GM12878 (cell line): ENCODE data around the gene BNIPL. TPM values are rescaled to one million over a fixed set of nuclear protein-coding genes. Genes with fewer than 3 reads are reported as not detected.

Source experiments
- BRCA1 ChIP-seq: IDR thresholded peaks from 2 replicates; pipeline ENCODE4 v1.6.1; 2011; ENCODE audit warnings: low read depth, low read length, improper control_type of control experiment
- CEBPB ChIP-seq, 2 experiments: fragments of 150-350 bp in 1 of 2; IDR thresholded peaks; 2 replicates each; pipeline ENCODE4 v1.6.1; 2012 to 2014; ENCODE audit warnings: low read depth in 2 of 2, low read length in 2 of 2, borderline replicate concordance in 1 of 2, inconsistent platforms in 1 of 2
- CHD1 ChIP-seq: IDR thresholded peaks from 2 replicates; pipeline ENCODE4 v1.6.1; 2012; ENCODE audit warnings: low read depth, low read length, improper control_type of control experiment
- GABPA ChIP-seq: IDR thresholded peaks from 2 replicates; pipeline ENCODE4 v1.6.1; 2014; ENCODE audit warnings: antibody characterized with exemption, low read depth, mild to moderate bottlenecking, inconsistent platforms
- HCFC1 ChIP-seq: fragments of 150-350 bp; IDR thresholded peaks from 2 replicates; pipeline ENCODE4 v1.6.1; 2014; ENCODE audit warnings: low read length
- IKZF1 ChIP-seq: fragments of 450-650 bp; conservative IDR thresholded peaks from 2 replicates; pipeline ENCODE4 v1.6.1; 2017; ENCODE audit warnings: antibody characterized with exemption, mild to moderate bottlenecking
- NFIC ChIP-seq: IDR thresholded peaks from 2 replicates; pipeline ENCODE4 v1.6.1; 2012; ENCODE audit warnings: low read depth, mild to moderate bottlenecking, inconsistent platforms, low read length, moderate library complexity
- NR2C2 ChIP-seq: IDR thresholded peaks from 2 replicates; pipeline ENCODE4 v1.6.1; 2011; ENCODE audit warnings: borderline replicate concordance, low read depth; ENCODE audit not compliant: control insufficient read depth, insufficient read length
- NR2F1 ChIP-seq: fragments of 450-650 bp; conservative IDR thresholded peaks from 2 replicates; pipeline ENCODE4 v1.6.1; 2017; ENCODE audit warnings: mild to moderate bottlenecking
- POLR2A ChIP-seq: IDR thresholded peaks from 2 replicates; pipeline ENCODE4 v1.6.1; 2011; ENCODE audit warnings: low read depth, mild to moderate bottlenecking, low read length
- RCOR1 ChIP-seq: conservative IDR thresholded peaks from 2 replicates; pipeline ENCODE4 v1.6.1; 2012; ENCODE audit warnings: low read depth, low read length, improper control_type of control experiment
- SPI1 ChIP-seq: IDR thresholded peaks from 2 replicates; pipeline ENCODE4 v1.6.1; 2011; ENCODE audit warnings: low read depth, mild to moderate bottlenecking, low read length, moderate library complexity, borderline replicate concordance; ENCODE audit not compliant: insufficient read depth
- SUPT20H ChIP-seq: IDR thresholded peaks from 2 replicates; pipeline ENCODE4 v1.6.1; 2011; ENCODE audit warnings: low read depth, mild to moderate bottlenecking, low read length, moderate library complexity, borderline replicate concordance; ENCODE audit not compliant: control insufficient read depth
- WRNIP1 ChIP-seq: IDR thresholded peaks from 2 replicates; pipeline ENCODE4 v1.6.1; 2011; ENCODE audit warnings: low read depth, low read length, improper control_type of control experiment, borderline replicate concordance
- polyA plus RNA-seq, 11 experiments: library from polyadenylated mRNA; depleted of rRNA in 4 of 11; unstranded in 6 of 11; stranded (reverse) in 5 of 11; fragments of >200 nt; fragmentation: Nextera tagmentation in 4 of 11; fragmentation: Illumina TruSeq in 1 of 11; extraction: Ambion mirVana in 4 of 11; extraction: Trizol in 1 of 11; gene quantifications; 1 replicate in 1 of 11; 2 replicates in 10 of 11; pipeline versions ENCODE4 v1.2.1 to v1.2.3, GENCODE V29; 2011 to 2016; ENCODE audit warnings: inconsistent platforms in 2 of 11, missing spikeins in 2 of 11, low read depth in 1 of 11
- total RNA-seq, 4 experiments: library from RNA; depleted of rRNA in 3 of 4; stranded (reverse); fragments of >200 nt in 3 of 4; fragmentation: Illumina TruSeq in 1 of 4; extraction: Trizol in 1 of 4; gene quantifications; 2 replicates each; pipeline versions ENCODE4 v1.2.1 to v1.2.3, GENCODE V29; 2013 to 2021
- TF ChIP-seq, protein P1 (sequence below): IDR thresholded peaks from 2 replicates; pipeline ENCODE4 v1.6.1; 2011; ENCODE audit warnings: low read depth, mild to moderate bottlenecking, low read length, moderate library complexity, borderline replicate concordance; ENCODE audit errors: extremely low read depth
- TF ChIP-seq, protein P2 (sequence below): fragments of 450-650 bp; IDR thresholded peaks from 2 replicates; pipeline ENCODE4 v1.6.1; 2016; ENCODE audit warnings: mild to moderate bottlenecking
- TF ChIP-seq, protein P3 (sequence below): fragments of 450-650 bp; formaldehyde crosslinking; IDR thresholded peaks from 2 replicates; pipeline ENCODE4 v1.5.0; 2022; ENCODE audit warnings: mild to moderate bottlenecking, missing genetic modification characterization
- TF ChIP-seq, protein P4 (sequence below): IDR thresholded peaks from 2 replicates; pipeline ENCODE4 v1.6.1; 2012; ENCODE audit warnings: low read depth, low read length, improper control_type of control experiment
- TF ChIP-seq, protein P5 (sequence below): fragments of 450-650 bp; IDR thresholded peaks from 2 replicates; pipeline ENCODE4 v1.6.1; 2017; ENCODE audit warnings: borderline replicate concordance
- TF ChIP-seq, protein P6 (sequence below): IDR thresholded peaks from 2 replicates; pipeline ENCODE4 v1.6.1; 2011; ENCODE audit warnings: borderline replicate concordance, low read depth, mild to moderate bottlenecking, moderate library complexity, mixed read lengths, low read length; ENCODE audit not compliant: insufficient read depth; ENCODE audit errors: extremely low read length

Gene BNIPL
- total and polyA plus RNA-seq, 10 of the 15 experiments (the other 5 are each of a cell fraction or from before 2014, with no cell fraction given): 0.05 to 1.1 (median 0.17) TPM

DNA sequence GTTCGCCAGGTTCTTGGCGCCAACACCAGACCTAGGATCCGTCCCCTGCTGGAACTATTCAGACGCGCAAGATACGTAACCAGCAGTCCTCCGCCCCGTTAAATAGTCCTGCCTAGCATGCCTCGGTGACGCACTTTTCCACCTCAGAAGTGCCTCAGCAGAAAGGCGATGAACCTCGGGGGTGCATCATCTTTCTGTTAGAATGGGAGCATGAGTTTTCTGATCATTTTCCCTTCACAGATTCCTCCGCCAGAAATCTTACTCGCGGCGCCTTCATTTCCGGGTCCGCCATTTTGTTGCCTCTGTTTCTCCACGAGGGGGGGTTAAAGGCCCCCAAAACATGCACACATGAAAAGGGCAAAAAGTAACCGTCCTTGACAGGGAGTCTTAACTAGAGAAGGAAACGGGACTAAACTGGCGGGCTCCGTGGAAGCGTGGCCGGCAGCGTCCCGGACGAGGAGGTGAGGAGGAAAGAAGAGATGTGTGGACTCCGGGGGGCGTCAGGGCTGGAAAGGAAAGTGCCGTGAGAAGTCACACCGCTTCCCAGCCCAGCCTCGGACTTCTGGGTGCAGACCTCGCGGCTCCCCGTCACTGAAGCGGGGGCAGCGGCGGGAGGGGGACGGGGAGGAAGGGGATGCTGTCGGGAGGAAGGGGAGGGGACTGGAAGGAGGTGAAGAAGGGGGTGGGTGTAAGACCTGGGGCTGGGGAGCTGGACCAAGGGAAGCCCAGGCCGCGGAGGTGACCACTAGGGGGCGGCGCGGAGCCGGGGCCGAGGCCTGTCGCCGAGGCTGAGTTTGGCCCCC is 34.3 kb downstream of the BNIPL start, which contains the start of gene GABPB2 (continued):
- TF ChIP-seq WRNIP1 (no peak), SUPT20H (no peak), CHD1 (no peak), RCOR1 (no peak), NR2C2 (no peak), IKZF1 (peak; percentile 92), HCFC1 (peak; percentile 54; the same call in 1 of the 2 replicates), NR2F1 (peak; percentile 47; the same call in 1 of the 2 replicates), BRCA1 (peak; percentile 36; the same call in 1 of the 2 replicates), GABPA (peak; percentile 57), POLR2A (peak; percentile 92), SPI1 (no peak), NFIC (peak; percentile 26; the same call in 1 of the 2 replicates), CEBPB (IDR thresholded peaks at IDR 0.05; ENCODE audit: borderline replicate concordance in 1 of 2, low read depth in 2 of 2, low read length in 2 of 2) (no peak)
- TF ChIP-seq, protein P1, sequence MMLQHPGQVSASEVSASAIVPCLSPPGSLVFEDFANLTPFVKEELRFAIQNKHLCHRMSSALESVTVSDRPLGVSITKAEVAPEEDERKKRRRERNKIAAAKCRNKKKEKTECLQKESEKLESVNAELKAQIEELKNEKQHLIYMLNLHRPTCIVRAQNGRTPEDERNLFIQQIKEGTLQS: no peak
- TF ChIP-seq, protein P2, sequence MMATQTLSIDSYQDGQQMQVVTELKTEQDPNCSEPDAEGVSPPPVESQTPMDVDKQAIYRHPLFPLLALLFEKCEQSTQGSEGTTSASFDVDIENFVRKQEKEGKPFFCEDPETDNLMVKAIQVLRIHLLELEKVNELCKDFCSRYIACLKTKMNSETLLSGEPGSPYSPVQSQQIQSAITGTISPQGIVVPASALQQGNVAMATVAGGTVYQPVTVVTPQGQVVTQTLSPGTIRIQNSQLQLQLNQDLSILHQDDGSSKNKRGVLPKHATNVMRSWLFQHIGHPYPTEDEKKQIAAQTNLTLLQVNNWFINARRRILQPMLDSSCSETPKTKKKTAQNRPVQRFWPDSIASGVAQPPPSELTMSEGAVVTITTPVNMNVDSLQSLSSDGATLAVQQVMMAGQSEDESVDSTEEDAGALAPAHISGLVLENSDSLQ: no peak
- TF ChIP-seq, protein P3, sequence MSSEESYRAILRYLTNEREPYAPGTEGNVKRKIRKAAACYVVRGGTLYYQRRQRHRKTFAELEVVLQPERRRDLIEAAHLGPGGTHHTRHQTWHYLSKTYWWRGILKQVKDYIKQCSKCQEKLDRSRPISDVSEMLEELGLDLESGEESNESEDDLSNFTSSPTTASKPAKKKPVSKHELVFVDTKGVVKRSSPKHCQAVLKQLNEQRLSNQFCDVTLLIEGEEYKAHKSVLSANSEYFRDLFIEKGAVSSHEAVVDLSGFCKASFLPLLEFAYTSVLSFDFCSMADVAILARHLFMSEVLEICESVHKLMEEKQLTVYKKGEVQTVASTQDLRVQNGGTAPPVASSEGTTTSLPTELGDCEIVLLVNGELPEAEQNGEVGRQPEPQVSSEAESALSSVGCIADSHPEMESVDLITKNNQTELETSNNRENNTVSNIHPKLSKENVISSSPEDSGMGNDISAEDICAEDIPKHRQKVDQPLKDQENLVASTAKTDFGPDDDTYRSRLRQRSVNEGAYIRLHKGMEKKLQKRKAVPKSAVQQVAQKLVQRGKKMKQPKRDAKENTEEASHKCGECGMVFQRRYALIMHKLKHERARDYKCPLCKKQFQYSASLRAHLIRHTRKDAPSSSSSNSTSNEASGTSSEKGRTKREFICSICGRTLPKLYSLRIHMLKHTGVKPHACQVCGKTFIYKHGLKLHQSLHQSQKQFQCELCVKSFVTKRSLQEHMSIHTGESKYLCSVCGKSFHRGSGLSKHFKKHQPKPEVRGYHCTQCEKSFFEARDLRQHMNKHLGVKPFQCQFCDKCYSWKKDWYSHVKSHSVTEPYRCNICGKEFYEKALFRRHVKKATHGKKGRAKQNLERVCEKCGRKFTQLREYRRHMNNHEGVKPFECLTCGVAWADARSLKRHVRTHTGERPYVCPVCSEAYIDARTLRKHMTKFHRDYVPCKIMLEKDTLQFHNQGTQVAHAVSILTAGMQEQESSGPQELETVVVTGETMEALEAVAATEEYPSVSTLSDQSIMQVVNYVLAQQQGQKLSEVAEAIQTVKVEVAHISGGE (CRISPR knock-in tag): no peak
- TF ChIP-seq, protein P4, sequence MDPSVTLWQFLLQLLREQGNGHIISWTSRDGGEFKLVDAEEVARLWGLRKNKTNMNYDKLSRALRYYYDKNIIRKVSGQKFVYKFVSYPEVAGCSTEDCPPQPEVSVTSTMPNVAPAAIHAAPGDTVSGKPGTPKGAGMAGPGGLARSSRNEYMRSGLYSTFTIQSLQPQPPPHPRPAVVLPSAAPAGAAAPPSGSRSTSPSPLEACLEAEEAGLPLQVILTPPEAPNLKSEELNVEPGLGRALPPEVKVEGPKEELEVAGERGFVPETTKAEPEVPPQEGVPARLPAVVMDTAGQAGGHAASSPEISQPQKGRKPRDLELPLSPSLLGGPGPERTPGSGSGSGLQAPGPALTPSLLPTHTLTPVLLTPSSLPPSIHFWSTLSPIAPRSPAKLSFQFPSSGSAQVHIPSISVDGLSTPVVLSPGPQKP: peak; percentile 41; the same call in 1 of the 2 replicates
- TF ChIP-seq, protein P5, sequence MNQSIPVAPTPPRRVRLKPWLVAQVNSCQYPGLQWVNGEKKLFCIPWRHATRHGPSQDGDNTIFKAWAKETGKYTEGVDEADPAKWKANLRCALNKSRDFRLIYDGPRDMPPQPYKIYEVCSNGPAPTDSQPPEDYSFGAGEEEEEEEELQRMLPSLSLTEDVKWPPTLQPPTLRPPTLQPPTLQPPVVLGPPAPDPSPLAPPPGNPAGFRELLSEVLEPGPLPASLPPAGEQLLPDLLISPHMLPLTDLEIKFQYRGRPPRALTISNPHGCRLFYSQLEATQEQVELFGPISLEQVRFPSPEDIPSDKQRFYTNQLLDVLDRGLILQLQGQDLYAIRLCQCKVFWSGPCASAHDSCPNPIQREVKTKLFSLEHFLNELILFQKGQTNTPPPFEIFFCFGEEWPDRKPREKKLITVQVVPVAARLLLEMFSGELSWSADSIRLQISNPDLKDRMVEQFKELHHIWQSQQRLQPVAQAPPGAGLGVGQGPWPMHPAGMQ: peak; percentile 7; the same call in 1 of the 2 replicates
- TF ChIP-seq, protein P6, sequence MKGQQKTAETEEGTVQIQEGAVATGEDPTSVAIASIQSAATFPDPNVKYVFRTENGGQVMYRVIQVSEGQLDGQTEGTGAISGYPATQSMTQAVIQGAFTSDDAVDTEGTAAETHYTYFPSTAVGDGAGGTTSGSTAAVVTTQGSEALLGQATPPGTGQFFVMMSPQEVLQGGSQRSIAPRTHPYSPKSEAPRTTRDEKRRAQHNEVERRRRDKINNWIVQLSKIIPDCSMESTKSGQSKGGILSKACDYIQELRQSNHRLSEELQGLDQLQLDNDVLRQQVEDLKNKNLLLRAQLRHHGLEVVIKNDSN: no peak
